WTC11 (cell line): ENCODE results near the gene CORO2B.

Source experiments
- HMGA2 ChIP-seq: fragments of 250-450 bp; sonication (Bioruptor Pico); IDR thresholded peaks from 2 replicates; pipeline ENCODE4 v1.4.0; 2021; ENCODE audit warnings: mild to moderate bottlenecking, moderate library complexity
- OVOL2 ChIP-seq: fragments of 250-450 bp; sonication (Bioruptor Pico); IDR thresholded peaks from 2 replicates; pipeline ENCODE4 v1.9.0; 2021; ENCODE audit warnings: mild to moderate bottlenecking, borderline replicate concordance
- ZNF138 ChIP-seq: sonication (generic); formaldehyde crosslinking; conservative IDR thresholded peaks from 2 replicates; pipeline ENCODE4 v1.8.1; 2022; ENCODE audit warnings: mild to moderate bottlenecking, moderate library complexity, missing genetic modification reagents
- ZNF263 ChIP-seq: sonication (generic); formaldehyde crosslinking; IDR thresholded peaks from 2 replicates; pipeline ENCODE4 v1.8.1; 2022; ENCODE audit warnings: low read depth, mild to moderate bottlenecking, moderate library complexity, missing genetic modification reagents
- TF ChIP-seq, protein P1 (sequence below): fragments of 200-600 bp; IDR thresholded peaks from 2 replicates; pipeline ENCODE4 v1.8.0; 2022; ENCODE audit warnings: antibody characterized with exemption
- TF ChIP-seq, protein P2 (sequence below): sonication (generic); formaldehyde crosslinking; IDR thresholded peaks from 2 replicates; pipeline ENCODE4 v1.8.0; 2022; ENCODE audit warnings: mild to moderate bottlenecking, missing genetic modification reagents
- TF ChIP-seq, protein P3 (sequence below): sonication (generic); formaldehyde crosslinking; IDR thresholded peaks from 2 replicates; pipeline ENCODE4 v1.8.1; 2023; ENCODE audit warnings: mild to moderate bottlenecking, missing genetic modification reagents, borderline replicate concordance
- TF ChIP-seq, protein P4 (sequence below): sonication (generic); formaldehyde crosslinking; IDR thresholded peaks from 2 replicates; pipeline ENCODE4 v1.8.0; 2022; ENCODE audit warnings: mild to moderate bottlenecking, missing genetic modification reagents

DNA sequence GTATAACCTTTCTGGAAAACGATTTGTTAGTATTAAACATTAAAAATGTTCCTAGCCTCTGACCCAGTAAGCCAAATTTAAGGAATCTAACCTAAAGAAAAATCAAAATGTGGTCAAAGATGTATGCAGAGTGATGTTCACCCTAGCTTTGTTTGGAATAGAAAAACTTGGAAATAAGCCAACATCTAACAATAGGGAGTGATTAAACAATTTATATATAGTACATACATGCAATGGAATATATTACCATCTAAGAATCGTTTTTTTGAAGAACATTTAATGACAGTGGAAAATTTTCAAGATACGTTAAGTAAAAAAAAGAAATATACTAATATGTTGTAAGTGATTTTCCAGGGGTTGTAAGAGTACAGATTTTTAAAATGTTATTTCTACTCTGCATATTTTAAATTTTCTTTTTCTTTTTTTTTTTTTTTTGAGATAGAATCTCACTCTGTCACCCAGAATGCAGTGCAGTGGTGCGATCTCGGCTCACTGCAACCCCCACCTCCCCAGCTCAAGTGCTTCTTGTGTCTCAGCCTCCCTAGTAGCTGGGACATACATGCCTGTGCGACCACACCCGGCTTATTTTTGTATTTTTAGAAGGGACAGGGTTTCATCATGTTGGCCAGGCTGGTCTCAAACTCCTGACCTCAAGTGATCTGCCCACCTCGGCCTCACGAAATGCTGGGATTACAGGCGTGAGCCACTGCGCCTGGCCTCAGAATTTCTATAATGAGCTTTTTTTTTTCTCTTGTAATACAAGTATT, 187.0 kb downstream of the CORO2B start:
- TF ChIP-seq, protein P1, sequence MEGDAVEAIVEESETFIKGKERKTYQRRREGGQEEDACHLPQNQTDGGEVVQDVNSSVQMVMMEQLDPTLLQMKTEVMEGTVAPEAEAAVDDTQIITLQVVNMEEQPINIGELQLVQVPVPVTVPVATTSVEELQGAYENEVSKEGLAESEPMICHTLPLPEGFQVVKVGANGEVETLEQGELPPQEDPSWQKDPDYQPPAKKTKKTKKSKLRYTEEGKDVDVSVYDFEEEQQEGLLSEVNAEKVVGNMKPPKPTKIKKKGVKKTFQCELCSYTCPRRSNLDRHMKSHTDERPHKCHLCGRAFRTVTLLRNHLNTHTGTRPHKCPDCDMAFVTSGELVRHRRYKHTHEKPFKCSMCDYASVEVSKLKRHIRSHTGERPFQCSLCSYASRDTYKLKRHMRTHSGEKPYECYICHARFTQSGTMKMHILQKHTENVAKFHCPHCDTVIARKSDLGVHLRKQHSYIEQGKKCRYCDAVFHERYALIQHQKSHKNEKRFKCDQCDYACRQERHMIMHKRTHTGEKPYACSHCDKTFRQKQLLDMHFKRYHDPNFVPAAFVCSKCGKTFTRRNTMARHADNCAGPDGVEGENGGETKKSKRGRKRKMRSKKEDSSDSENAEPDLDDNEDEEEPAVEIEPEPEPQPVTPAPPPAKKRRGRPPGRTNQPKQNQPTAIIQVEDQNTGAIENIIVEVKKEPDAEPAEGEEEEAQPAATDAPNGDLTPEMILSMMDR, result no peak
- TF ChIP-seq ZNF138 (CRISPR knock-in tag) (no peak), OVOL2 (CRISPR knock-in tag) (no peak), HMGA2 (CRISPR knock-in tag) (no peak), ZNF263 (CRISPR knock-in tag) (no peak)
- TF ChIP-seq, protein P2, sequence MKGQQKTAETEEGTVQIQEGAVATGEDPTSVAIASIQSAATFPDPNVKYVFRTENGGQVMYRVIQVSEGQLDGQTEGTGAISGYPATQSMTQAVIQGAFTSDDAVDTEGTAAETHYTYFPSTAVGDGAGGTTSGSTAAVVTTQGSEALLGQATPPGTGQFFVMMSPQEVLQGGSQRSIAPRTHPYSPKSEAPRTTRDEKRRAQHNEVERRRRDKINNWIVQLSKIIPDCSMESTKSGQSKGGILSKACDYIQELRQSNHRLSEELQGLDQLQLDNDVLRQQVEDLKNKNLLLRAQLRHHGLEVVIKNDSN (CRISPR knock-in tag), result no peak
- TF ChIP-seq, protein P3, sequence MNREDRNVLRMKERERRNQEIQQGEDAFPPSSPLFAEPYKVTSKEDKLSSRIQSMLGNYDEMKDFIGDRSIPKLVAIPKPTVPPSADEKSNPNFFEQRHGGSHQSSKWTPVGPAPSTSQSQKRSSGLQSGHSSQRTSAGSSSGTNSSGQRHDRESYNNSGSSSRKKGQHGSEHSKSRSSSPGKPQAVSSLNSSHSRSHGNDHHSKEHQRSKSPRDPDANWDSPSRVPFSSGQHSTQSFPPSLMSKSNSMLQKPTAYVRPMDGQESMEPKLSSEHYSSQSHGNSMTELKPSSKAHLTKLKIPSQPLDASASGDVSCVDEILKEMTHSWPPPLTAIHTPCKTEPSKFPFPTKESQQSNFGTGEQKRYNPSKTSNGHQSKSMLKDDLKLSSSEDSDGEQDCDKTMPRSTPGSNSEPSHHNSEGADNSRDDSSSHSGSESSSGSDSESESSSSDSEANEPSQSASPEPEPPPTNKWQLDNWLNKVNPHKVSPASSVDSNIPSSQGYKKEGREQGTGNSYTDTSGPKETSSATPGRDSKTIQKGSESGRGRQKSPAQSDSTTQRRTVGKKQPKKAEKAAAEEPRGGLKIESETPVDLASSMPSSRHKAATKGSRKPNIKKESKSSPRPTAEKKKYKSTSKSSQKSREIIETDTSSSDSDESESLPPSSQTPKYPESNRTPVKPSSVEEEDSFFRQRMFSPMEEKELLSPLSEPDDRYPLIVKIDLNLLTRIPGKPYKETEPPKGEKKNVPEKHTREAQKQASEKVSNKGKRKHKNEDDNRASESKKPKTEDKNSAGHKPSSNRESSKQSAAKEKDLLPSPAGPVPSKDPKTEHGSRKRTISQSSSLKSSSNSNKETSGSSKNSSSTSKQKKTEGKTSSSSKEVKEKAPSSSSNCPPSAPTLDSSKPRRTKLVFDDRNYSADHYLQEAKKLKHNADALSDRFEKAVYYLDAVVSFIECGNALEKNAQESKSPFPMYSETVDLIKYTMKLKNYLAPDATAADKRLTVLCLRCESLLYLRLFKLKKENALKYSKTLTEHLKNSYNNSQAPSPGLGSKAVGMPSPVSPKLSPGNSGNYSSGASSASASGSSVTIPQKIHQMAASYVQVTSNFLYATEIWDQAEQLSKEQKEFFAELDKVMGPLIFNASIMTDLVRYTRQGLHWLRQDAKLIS, result no peak
- TF ChIP-seq, protein P4, sequence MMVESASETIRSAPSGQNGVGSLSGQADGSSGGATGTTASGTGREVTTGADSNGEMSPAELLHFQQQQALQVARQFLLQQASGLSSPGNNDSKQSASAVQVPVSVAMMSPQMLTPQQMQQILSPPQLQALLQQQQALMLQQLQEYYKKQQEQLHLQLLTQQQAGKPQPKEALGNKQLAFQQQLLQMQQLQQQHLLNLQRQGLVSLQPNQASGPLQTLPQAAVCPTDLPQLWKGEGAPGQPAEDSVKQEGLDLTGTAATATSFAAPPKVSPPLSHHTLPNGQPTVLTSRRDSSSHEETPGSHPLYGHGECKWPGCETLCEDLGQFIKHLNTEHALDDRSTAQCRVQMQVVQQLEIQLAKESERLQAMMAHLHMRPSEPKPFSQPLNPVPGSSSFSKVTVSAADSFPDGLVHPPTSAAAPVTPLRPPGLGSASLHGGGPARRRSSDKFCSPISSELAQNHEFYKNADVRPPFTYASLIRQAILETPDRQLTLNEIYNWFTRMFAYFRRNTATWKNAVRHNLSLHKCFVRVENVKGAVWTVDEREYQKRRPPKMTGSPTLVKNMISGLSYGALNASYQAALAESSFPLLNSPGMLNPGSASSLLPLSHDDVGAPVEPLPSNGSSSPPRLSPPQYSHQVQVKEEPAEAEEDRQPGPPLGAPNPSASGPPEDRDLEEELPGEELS (CRISPR knock-in tag), result no peak
